HCT116 (cell line): Measurements from ENCODE around the gene ACRBP. TPM values are rescaled to one million over a fixed set of nuclear protein-coding genes. Genes with fewer than 3 reads are reported as not detected.

Experiments
- ATAC-seq: fragments of 200-7000 bp; cut with Tn5 transposase; 2 replicates; pipeline ENCODE4 v1.9.1; 2020; ENCODE audit warnings: mild to moderate bottlenecking, moderate library complexity
- BruUV-seq: library from RNA; stranded (reverse); fragments of 400-500 nt; replicated peaks from 2 replicates; lab custom pipeline; 2021; lab: Mats Ljungman, UMichigan
- CTCF ChIA-PET: fragments of 300-600 bp; sonication (Branson Sonifier 250); formaldehyde crosslinking; loops from one replicate; lab custom pipeline; 2021; ENCODE audit warnings: antibody characterized with exemption; lab: Charles Lee
- POLR2A ChIA-PET: fragments of 300-600, 350-600 bp; sonication (Branson Sonifier 250); formaldehyde crosslinking; loops from one replicate; lab custom pipeline; 2021; ENCODE audit warnings: antibody characterized with exemption; lab: Charles Lee
- RAD21 ChIA-PET, 2 experiments: fragments of 300-600 bp; sonication (Branson Sonifier 250); formaldehyde crosslinking; loops; one replicate each; lab custom pipeline; 2023; ENCODE audit warnings: low total read pairs in 2 of 2; ENCODE audit not compliant: uncharacterized antibody in 2 of 2, unreplicated experiment in 2 of 2, low non-redundant PET in 1 of 2; lab: Charles Lee
- DNase-seq: peaks from one replicate; pipeline ENCODE4 v3.0.0-alpha.2; 2010; ENCODE audit warnings: low read depth, low spot score
- H2AFZ ChIP-seq: fragments of 200-600 bp; shearing (Covaris generic), sonication (generic); 2 replicates; pipeline ENCODE4 v1.6.1; 2017; ENCODE audit warnings: low read depth, mixed run types, mixed read lengths, antibody characterized with exemption, low read length; ENCODE audit not compliant: poor library complexity, severe bottlenecking
- H3K27ac ChIP-seq: 2 replicates; pipeline ENCODE4 v1.5.1; 2012; ENCODE audit warnings: low read depth, low read length
- H3K27me3 ChIP-seq: fragments of 200-600 bp; sonication (generic); 2 replicates; pipeline ENCODE4 v1.6.1; 2016; ENCODE audit warnings: mixed run types, low read length, mixed read lengths; ENCODE audit not compliant: insufficient read depth
- H3K36me3 ChIP-seq, 2 experiments: fragments of 200-500 bp in 1 of 2; fragments of 200-600 bp in 1 of 2; sonication (Bioruptor generic) in 1 of 2; sonication (generic) in 1 of 2; 2 replicates each; pipeline versions ENCODE4 v1.5.1 to v1.6.1; 2014 to 2016; ENCODE audit warnings: low read length in 2 of 2, inconsistent platforms in 1 of 2, mixed read lengths in 1 of 2, mixed run types in 1 of 2; ENCODE audit not compliant: insufficient read depth in 2 of 2, control insufficient read depth in 1 of 2
- H3K4me1 ChIP-seq, 2 experiments: fragments of 200-600 bp in 1 of 2; sonication (generic) in 1 of 2; 2 replicates each; pipeline versions ENCODE4 v1.5.1 to v1.6.1; 2012 to 2017; ENCODE audit warnings: low read length in 2 of 2, inconsistent platforms in 1 of 2, mild to moderate bottlenecking in 1 of 2, mixed read lengths in 1 of 2, mixed run types in 1 of 2, moderate library complexity in 1 of 2; ENCODE audit not compliant: insufficient read depth in 2 of 2, control insufficient read depth in 1 of 2
- H3K4me2 ChIP-seq: fragments of 200-600 bp; sonication (generic); 2 replicates; pipeline ENCODE4 v1.6.1; 2017; ENCODE audit warnings: mixed run types, low read length, mixed read lengths
- H3K4me3 ChIP-seq, 2 experiments: fragments of 200-600 bp in 1 of 2; sonication (generic) in 1 of 2; replicated peaks in 1 of 2; 2 replicates each; pipeline ENCODE4 v1.5.1; 2011 to 2016; ENCODE audit warnings: low read length in 2 of 2, control low read depth in 1 of 2, low read depth in 1 of 2, mild to moderate bottlenecking in 1 of 2, mixed read lengths in 1 of 2, mixed run types in 1 of 2
- H3K79me2 ChIP-seq: fragments of 200-600 bp; sonication (generic); 2 replicates; pipeline ENCODE4 v1.6.1; 2017; ENCODE audit warnings: mild to moderate bottlenecking, mixed run types, low read length, moderate library complexity, mixed read lengths; ENCODE audit not compliant: insufficient read depth
- H3K9ac ChIP-seq: fragments of 200-600 bp; sonication (generic); 2 replicates; pipeline ENCODE4 v1.6.1; 2016; ENCODE audit warnings: low read length, mixed read lengths
- H3K9me2 ChIP-seq: fragments of 200-600 bp; sonication (generic), shearing (Covaris generic); 2 replicates; pipeline ENCODE4 v1.6.1; 2017; ENCODE audit warnings: mixed run types, mild to moderate bottlenecking, moderate library complexity; ENCODE audit not compliant: insufficient read depth
- H3K9me3 ChIP-seq, 2 experiments: fragments of 200-500 bp in 1 of 2; fragments of 200-600 bp in 1 of 2; sonication (Bioruptor generic) in 1 of 2; sonication (generic) in 1 of 2; 2 replicates each; pipeline ENCODE4 v1.6.1; 2014 to 2017; ENCODE audit warnings: low read length in 2 of 2, mixed read lengths in 2 of 2, inconsistent platforms in 1 of 2, low read depth in 1 of 2, mild to moderate bottlenecking in 1 of 2, mixed run types in 1 of 2, moderate library complexity in 1 of 2; ENCODE audit not compliant: control insufficient read depth in 1 of 2, insufficient read depth in 1 of 2
- H4K20me1 ChIP-seq: fragments of 200-600 bp; sonication (generic), shearing (Covaris generic); 2 replicates; pipeline ENCODE4 v1.6.1; 2017; ENCODE audit warnings: mixed run types, mild to moderate bottlenecking, moderate library complexity; ENCODE audit not compliant: insufficient read depth
- CBX3 ChIP-seq: IDR thresholded peaks from 2 replicates; pipeline ENCODE4 v1.6.1; 2012; ENCODE audit warnings: low read depth
- CEBPB ChIP-seq: IDR thresholded peaks from 2 replicates; pipeline ENCODE4 v1.6.1; 2012; ENCODE audit warnings: low read depth
- EGR1 ChIP-seq: IDR thresholded peaks from 2 replicates; pipeline ENCODE4 v1.6.1; 2012; ENCODE audit warnings: low read depth
- ELF1 ChIP-seq: IDR thresholded peaks from 2 replicates; pipeline ENCODE4 v1.6.1; 2012; ENCODE audit warnings: low read depth, borderline replicate concordance
- EZH2phosphoT487 ChIP-seq: fragments of 200-600 bp; IDR thresholded peaks from 2 replicates; pipeline ENCODE4 v1.6.1; 2018; ENCODE audit warnings: antibody characterized with exemption, borderline replicate concordance
- FOSL1 ChIP-seq: IDR thresholded peaks from 2 replicates; pipeline ENCODE4 v1.6.1; 2012; ENCODE audit warnings: low read depth
- JUND ChIP-seq: IDR thresholded peaks from 2 replicates; pipeline ENCODE4 v1.6.1; 2012
- POLR2A ChIP-seq: IDR thresholded peaks from 2 replicates; pipeline ENCODE4 v1.7.0; 2011; ENCODE audit warnings: borderline replicate concordance; ENCODE audit not compliant: insufficient read depth, insufficient read length; ENCODE audit errors: extremely low read depth
- RAD21 ChIP-seq: IDR thresholded peaks from 2 replicates; pipeline ENCODE4 v1.6.1; 2012; ENCODE audit warnings: low read depth, mild to moderate bottlenecking
- SP1 ChIP-seq: IDR thresholded peaks from 2 replicates; pipeline ENCODE4 v1.6.1; 2012; ENCODE audit warnings: low read depth
- SRF ChIP-seq: IDR thresholded peaks from 2 replicates; pipeline ENCODE4 v1.6.1; 2012; ENCODE audit warnings: low read depth
- ZFX ChIP-seq: fragments of 450-650 bp; IDR thresholded peaks from 2 replicates; pipeline ENCODE4 v1.6.1; 2017
- intact Hi-C: fragments of 100-400 bp; cut with micrococcal nuclease; formaldehyde crosslinking; loops from 2 replicates; pipeline ENCODE4 v1.10.0; 2022
- total RNA-seq: library from RNA; stranded (reverse); gene quantifications from one replicate; pipeline ENCODE4 v1.2.1, GENCODE V29; 2021; ENCODE audit not compliant: unreplicated experiment
- TF ChIP-seq, protein P1 (sequence below): IDR thresholded peaks from 2 replicates; pipeline ENCODE4 v1.6.1; 2012
- TF ChIP-seq, protein P2 (sequence below): IDR thresholded peaks from 2 replicates; pipeline ENCODE4 v1.6.1; 2011; ENCODE audit warnings: mild to moderate bottlenecking, low read length, moderate library complexity; ENCODE audit not compliant: insufficient replicate concordance; ENCODE audit errors: extremely low read depth
- TF ChIP-seq, protein P3 (sequence below): IDR thresholded peaks from 2 replicates; pipeline ENCODE4 v1.6.1; 2012; ENCODE audit warnings: low read depth

The ACRBP gene
- total RNA-seq, 1 experiment from 2014 or later, result 1.0 TPM

DNA sequence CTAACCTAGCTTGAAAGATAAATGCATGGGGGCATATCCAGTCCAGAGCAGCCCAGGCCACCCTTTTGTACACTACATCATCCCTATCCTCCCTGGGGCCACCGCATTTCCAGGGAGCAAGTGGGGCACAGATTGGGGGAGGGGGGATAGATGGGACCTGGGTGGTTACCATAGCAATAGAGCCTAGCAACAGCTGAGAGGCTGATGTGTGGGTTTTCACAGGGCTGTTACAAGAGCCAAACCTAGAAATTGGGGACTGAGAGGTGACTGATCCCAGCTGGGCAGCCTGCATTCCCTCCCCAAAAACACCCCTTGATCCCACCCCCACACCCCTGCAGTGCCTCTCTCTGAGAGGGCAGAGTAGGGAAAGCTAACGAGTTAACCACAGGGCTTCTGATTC lies 45.7 kb upstream of the ACRBP start:
- H3K27ac ChIP-seq, result no peak overlapping the region
- ChIA-PET RAD21 (no interaction called here), POLR2A (no interaction called here), CTCF (interaction anchor here (0.9 kb wide), 1 partner anchor 17 kb away, joined by 3 read pairs; no protein-coding TSS in a partner anchor)
- DNase-seq, result no peak
- H3K9ac ChIP-seq, result no peak overlapping the region
- no peaks in the 10 kb centered on the region for H3K36me3 ChIP-seq
- intact Hi-C loops, result no loop called here
- BruUV-seq, result no TSS peak
- TF ChIP-seq, protein P1, sequence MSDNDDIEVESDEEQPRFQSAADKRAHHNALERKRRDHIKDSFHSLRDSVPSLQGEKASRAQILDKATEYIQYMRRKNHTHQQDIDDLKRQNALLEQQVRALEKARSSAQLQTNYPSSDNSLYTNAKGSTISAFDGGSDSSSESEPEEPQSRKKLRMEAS, result no peak
- TF ChIP-seq POLR2A, result no peak
- TF ChIP-seq JUND, result no peak
- no peak for TF ChIP-seq ELF1
- TF ChIP-seq, protein P2, sequence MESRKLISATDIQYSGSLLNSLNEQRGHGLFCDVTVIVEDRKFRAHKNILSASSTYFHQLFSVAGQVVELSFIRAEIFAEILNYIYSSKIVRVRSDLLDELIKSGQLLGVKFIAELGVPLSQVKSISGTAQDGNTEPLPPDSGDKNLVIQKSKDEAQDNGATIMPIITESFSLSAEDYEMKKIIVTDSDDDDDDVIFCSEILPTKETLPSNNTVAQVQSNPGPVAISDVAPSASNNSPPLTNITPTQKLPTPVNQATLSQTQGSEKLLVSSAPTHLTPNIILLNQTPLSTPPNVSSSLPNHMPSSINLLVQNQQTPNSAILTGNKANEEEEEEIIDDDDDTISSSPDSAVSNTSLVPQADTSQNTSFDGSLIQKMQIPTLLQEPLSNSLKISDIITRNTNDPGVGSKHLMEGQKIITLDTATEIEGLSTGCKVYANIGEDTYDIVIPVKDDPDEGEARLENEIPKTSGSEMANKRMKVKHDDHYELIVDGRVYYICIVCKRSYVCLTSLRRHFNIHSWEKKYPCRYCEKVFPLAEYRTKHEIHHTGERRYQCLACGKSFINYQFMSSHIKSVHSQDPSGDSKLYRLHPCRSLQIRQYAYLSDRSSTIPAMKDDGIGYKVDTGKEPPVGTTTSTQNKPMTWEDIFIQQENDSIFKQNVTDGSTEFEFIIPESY, result no peak
- no peak for TF ChIP-seq SRF
- no peak for TF ChIP-seq EZH2phosphoT487
- no peak for TF ChIP-seq SP1
- no peaks in the 10 kb centered on the region for H3K27me3 ChIP-seq
- ATAC-seq, result no peak
- H3K4me3 ChIP-seq, result no peak overlapping the region
- H3K9me2 ChIP-seq, result no peaks in the 10 kb centered on the region
- peaks cover 2 to 15% of the 10 kb centered on the region in 2 experiments; a peak in 3 of 4 replicates for H3K4me1 ChIP-seq
- no peak overlapping the region for H3K4me2 ChIP-seq
- H4K20me1 ChIP-seq, result no peaks in the 10 kb centered on the region
- no peak overlapping the region for H2AFZ ChIP-seq
- no peaks in the 10 kb centered on the region for H3K9me3 ChIP-seq
- H3K79me2 ChIP-seq, result peaks cover 27% of the 10 kb centered on the region

DNA sequence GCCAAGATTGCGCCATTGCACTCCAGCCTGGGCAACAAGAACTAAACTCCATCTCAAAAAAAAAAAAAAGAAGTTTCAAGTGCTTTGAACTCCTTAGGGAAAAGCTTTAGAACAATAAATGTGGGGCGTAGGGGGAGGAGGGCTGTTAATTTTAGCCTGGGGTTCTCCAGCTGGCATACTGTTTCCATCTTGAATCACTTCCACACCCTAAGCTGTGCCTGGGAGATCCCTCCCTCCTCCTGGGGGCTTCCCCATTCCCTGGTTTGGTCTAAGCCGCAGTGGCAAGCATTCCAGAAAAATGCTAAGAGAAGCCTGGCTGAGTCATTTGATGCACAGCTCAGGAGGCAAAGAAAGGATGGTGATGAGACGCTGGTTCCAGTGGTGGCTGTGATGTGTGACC lies 44.2 kb upstream of the ACRBP start:
- ChIA-PET POLR2A (no interaction called here), RAD21 (no interaction called here)
- H3K4me2 ChIP-seq, result no peak overlapping the region

More for the DNA sequence above, 44.2 kb upstream of the ACRBP start:
- Histone ChIP-seq H3K9me3 (no peaks in the 10 kb centered on the region), H3K79me2 (peaks cover 42% of the 10 kb centered on the region), H3K36me3 (no peaks in the 10 kb centered on the region; a peak in 1 of 4 replicates), H3K9me2 (no peaks in the 10 kb centered on the region), H3K27me3 (no peaks in the 10 kb centered on the region), H3K4me3 (no peak overlapping the region), H3K27ac (no peak overlapping the region), H3K9ac (no peak overlapping the region), H4K20me1 (no peaks in the 10 kb centered on the region), H2AFZ (no peak overlapping the region), H3K4me1 (peaks cover 9 to 21% of the 10 kb centered on the region in 2 experiments)
- CTCF ChIA-PET, result no interaction called here
- intact Hi-C loops, result no loop called here
- TF ChIP-seq, protein P3, sequence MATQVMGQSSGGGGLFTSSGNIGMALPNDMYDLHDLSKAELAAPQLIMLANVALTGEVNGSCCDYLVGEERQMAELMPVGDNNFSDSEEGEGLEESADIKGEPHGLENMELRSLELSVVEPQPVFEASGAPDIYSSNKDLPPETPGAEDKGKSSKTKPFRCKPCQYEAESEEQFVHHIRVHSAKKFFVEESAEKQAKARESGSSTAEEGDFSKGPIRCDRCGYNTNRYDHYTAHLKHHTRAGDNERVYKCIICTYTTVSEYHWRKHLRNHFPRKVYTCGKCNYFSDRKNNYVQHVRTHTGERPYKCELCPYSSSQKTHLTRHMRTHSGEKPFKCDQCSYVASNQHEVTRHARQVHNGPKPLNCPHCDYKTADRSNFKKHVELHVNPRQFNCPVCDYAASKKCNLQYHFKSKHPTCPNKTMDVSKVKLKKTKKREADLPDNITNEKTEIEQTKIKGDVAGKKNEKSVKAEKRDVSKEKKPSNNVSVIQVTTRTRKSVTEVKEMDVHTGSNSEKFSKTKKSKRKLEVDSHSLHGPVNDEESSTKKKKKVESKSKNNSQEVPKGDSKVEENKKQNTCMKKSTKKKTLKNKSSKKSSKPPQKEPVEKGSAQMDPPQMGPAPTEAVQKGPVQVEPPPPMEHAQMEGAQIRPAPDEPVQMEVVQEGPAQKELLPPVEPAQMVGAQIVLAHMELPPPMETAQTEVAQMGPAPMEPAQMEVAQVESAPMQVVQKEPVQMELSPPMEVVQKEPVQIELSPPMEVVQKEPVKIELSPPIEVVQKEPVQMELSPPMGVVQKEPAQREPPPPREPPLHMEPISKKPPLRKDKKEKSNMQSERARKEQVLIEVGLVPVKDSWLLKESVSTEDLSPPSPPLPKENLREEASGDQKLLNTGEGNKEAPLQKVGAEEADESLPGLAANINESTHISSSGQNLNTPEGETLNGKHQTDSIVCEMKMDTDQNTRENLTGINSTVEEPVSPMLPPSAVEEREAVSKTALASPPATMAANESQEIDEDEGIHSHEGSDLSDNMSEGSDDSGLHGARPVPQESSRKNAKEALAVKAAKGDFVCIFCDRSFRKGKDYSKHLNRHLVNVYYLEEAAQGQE, result no peak
- TF ChIP-seq FOSL1 (no peak), SRF (no peak), ZFX (no peak), CEBPB (no peak), RAD21 (no peak), EGR1 (no peak), CBX3 (no peak)
- no peak for ATAC-seq
- DNase-seq, result no peak
- BruUV-seq, result no TSS peak
